VCaP (cell line): ENCODE data around the gene SEC62.
A peak's percentile ranks its signal among the peaks of the same experiment; 100 is the strongest.

Experiments
- H3K27ac ChIP-seq: fragments of 450-650 bp; 2 replicates; pipeline ENCODE4 v1.5.1; 2017
- CTCF ChIP-seq: fragments of 450-650 bp; conservative IDR thresholded peaks from 2 replicates; pipeline ENCODE4 v1.5.1; 2017; ENCODE audit warnings: mild to moderate bottlenecking, moderate library complexity

Gene SEC62

DNA sequence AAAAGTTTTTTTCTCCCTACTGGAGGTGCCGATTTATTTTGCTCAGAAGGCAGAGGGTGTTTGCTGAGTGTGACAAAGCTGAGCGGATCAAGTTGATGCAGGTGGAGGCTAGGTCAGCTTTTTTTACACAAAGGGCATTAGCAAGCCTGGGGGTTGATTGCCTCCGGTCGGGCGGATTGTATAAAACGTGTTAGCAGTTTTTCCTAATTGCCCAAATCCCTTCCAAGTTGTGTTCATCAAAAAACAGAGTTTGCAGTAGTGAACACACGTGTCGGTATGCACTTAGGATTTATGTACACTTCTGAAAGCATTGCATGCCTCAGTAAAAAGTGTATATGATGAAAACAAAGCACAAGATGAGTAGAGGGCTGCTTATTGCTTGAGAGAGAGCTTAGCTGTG, 73.8 kb downstream of the SEC62 start:
- peak overlapping the region; percentile 100 for H3K27ac ChIP-seq
- no peak for TF ChIP-seq CTCF

- H3K27ac ChIP-seq = peak overlapping the region; percentile 100
- no peak for TF ChIP-seq CTCF
These were observed 76.9 kb downstream of the SEC62 start for GRCh38 chr3:170043506-170043905.

DNA sequence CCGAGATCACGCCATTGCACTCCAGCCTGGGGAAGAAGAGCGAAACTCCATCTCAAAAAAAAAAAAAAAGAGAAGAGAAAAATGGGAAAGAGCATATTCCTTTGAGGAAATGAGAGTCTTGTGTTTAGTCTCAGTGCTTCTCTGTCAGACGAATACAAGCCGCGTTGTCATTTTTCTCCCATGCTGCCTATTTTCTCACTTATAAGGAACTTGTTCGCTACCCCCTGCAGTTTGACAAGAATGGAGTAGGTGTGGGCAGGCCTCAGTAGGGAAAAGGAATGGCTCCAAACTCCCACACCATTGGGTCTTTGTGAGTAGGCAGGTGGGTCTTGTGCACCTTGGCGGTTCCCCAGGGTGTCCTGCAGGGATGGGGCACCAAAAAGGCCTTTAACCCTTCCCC, 77.7 kb downstream of the SEC62 start:
- TF ChIP-seq CTCF = no peak
- H3K27ac ChIP-seq = peak overlapping the region; percentile 100

- no peak for TF ChIP-seq CTCF
- H3K27ac ChIP-seq = peak overlapping the region; percentile 100
These were observed 78.2 kb downstream of the SEC62 start for GRCh38 chr3:170044795-170045244.

DNA sequence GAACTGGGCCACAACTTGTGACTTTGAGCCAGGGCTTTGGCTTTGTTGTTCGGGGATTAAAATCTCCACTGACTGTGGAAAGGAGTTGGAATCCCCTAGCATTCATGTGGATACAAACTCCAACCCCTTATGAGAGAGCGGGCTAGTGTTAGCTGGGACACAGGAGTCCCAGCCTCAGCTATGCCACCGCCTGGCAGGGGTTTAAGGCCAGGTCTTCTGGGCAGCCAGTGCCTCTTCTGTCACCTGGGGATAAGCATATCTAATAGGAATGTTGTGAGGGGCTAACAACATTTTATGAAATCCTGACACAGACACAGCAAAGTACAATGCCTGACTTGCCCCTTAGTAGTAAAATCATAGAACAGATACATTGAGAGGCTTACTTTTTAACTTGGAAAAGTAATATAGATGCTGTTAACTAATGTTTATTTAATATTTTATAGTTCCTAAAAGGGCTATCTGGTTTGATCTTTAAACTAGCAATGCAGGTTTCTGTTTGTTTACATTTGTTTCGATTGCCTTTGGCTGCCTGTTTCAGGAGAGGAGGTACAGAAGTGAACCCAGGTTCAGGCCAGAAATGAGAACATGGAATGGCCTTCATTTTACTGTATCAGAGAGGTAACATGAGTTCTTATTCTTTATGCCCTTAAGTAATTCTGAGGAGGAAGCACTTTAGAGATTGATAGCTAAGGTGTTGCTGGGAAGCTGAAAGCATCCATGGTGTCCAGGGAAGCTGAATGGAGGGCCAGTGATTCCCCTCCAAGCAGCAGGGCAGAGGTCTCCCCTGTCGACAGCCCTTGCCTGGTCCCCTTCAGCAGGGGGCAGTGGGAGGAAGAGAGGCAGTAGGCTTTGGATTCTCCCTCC, 79.9 kb downstream of the SEC62 start:
- no peak for TF ChIP-seq CTCF
- peak overlapping the region; percentile 100 for H3K27ac ChIP-seq

GRCh38 chr3:170047133-170047404, 80.5 kb downstream of the SEC62 start:
- H3K27ac ChIP-seq = peak overlapping the region; percentile 100
- TF ChIP-seq CTCF = no peak
